ENCODE results near the gene EXOC4.

EXOC4 gene

DNA sequence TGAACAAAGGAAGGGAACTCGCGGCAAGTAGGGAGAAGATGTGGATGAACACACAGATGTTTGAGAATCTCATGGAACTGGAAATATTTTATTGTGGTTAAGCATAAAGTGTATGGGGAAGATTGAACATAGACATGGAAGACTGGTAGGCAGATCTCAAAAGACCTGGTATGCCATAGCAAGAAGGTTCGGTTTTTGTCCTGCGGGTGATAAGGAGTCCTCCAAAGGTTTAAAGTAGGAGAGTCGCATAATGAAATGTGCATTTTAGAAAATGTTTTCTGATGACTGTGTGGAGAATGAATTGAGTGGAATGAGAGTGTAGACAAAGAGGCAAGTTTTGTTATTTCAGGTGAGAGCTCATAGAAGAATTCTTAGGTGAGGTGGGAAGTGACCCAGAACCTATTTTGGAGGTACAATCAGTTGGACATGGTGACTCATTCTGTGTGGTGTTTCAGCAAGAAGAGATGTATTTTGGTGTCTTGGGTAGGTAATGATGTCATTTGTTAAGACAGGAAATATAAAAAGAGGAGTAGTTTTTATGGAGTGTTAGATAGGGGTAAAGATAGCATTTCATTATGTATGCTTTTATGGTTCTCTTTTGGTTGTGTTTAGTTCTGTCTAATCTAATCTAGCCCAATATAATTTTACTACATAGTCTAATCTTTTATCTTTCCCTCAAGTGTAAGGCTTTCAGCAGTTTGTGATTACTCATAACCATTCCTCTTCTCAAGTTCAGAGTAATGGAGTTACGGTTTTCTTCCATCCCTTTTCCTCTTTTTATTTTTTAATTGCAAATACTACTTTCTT, 239.2 kb downstream of the EXOC4 start:
- no peak for DNase-seq (ENCODE audit: low read depth)

DNA sequence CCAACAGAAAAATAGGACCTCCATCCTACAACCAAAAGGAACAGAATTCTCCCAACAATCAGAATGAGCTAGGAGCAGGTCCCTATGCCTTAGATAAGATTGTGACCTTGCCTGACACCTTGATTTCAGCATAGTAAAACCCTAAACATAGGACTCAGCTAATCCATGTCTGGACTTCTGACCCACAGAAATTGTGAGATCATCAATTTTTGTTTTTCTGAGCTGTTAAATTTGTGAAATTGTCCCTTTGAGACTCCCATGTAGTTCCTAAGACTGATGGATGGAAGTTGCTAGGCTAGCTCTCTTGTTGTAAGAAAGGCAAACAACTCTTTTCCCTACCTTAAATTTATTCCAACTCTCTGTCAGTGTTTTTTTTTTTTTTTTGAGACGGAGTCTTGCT, 244.2 kb downstream of the EXOC4 start:
- DNase-seq (ENCODE audit: low read depth) = no peak

DNA sequence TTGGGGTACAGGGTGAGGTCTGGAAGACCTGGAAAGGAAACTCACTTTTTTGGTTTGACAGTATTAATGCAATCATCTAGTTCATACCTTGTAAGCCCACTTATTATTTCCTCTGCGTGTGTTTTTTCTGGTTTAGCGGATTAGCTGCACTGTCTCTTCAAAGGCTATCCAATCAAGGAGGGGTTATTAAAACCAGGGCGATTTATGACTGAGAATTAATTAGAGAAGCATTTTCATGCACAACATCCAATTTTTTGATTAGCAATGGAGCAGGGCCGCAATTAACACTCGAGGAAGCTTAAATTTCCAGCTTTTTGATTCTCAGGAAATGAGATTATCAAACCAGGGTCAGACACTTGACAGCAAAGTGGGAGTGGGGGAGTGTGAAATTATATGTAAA, 248.9 kb downstream of the EXOC4 start:
- DNase-seq (ENCODE audit: low read depth) = no peak

DNA sequence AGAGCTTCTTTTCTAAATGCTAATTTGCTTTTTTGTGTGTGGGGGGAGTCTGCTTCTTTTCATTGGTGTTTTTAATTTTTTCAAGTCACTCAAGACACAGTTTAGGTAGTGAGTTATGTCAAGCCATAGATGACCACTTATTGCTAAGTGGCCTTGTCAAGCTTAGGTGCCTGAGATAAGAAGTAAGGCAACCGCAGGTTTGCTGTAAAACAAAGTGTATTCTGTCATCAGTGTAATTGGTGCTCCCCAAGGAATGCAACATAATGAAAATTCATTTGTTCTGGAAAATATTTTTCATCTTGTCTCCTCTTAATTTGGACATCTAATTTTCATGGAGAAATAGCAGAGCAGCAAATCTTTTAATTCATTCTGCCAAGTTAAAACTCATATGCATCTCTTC, 249.6 kb downstream of the EXOC4 start:
- no peak for DNase-seq (ENCODE audit: low read depth)

DNA sequence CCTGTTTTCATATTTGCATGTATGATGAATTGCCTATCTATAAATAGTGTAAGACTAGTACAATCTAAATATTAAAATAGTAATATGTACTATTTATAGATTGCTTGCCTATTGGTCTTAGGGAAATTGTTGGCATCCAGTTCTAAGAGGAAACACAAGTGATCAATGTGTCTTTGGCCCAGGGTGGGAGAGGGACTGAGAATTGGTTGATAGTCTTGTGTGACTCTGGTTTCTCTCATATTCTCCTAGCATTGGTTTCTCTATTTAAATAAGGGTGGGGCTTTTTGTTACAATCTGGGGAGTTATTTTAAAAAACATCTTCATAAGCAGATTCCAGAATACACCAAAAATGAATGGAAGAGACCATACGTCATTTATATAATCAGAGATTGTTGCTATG, 250.1 kb downstream of the EXOC4 start:
- DNase-seq (ENCODE audit: low read depth) = no peak

DNA sequence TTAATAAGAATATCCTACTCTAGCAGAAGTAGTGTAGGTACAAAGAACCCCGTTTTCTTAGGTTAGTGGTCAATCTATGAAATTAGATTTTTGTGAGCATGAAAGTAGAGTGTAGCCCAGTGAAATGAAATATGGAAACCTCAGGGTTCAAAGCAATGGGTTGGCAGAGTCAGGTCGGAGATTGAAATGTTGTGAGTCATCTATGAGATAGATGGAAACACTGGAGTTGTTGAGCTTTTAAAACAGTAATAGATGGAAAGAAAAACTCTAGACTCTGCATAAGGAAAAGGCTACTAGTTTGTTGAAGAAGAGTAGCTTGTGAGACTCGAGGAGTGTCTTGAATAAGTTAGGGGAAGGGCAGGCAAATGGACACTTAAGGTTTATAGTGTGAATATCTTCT, 251.9 kb downstream of the EXOC4 start:
- no peak for DNase-seq (ENCODE audit: low read depth)

DNA sequence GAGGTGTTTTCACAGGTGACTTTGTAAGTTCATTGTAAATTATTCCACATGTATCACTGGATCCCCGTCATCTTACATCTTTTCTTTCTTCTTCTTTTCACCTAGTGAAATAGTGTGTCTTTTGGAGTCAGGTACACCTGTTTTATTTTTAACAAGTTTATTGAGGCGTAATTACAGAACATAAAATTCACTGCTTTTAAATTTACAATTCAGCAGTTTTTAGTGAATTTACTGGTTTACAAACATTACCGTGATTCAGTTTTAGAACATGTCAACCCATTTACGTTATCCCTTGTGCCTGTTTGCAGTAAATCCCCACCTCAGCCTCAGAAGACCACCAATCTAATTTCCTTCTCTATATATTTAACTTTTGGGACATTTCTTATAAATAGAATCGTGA, 256.9 kb downstream of the EXOC4 start:
- DNase-seq (ENCODE audit: low read depth) = no peak

DNA sequence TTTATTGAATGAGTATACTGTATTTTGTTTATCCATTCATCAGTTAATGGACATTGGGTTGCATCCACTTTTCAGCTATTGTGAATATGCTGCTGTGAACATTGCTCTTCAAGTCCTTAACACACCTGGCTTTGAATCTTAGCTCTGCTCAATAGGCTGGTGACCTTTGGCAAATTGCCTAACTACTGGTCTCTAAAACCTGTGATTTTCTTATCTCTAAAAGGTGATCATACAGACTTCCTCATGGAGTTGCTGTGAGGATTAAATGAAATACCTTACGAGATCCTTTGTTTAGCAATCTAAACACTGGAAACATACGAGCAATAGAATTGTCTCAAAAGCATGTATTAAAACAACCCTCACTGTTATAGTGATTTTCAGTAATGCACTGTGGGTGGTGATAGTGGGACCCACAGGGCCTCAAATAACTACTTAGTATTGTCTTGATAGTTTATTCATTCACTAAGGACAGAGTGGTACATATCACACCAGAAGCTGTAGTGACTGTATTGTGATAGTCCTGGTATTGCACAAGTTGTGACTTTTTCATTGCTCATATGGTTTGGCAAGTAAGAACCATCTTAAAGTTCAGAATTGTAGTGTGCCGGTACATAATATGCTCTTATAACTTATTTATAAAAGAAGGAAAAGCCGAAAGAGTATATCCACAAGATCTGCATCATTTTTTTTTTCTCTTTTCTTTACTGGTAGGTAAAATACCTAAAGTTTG, 257.6 kb downstream of the EXOC4 start:
- no peak for DNase-seq (ENCODE audit: low read depth)

DNA sequence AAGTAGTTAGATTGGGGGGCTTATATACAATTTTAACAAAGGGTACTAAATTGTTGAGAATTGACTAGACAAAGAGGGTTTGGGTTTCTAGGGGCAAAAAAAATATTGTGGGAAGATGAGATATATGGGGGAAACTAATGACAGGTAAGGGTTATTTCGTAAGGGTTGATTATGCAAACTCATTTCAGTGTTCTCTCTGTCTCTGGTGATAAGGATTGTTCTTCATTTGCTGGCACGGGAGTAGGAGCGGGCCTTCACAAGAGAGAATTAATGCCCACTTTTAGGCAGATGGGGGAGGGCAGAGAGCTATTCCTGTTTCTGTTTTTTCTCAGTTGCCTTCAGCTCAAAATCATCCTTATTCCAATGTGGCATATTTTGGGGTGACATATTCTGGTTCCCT, 258.4 kb downstream of the EXOC4 start:
- no peak for DNase-seq (ENCODE audit: low read depth)

DNA sequence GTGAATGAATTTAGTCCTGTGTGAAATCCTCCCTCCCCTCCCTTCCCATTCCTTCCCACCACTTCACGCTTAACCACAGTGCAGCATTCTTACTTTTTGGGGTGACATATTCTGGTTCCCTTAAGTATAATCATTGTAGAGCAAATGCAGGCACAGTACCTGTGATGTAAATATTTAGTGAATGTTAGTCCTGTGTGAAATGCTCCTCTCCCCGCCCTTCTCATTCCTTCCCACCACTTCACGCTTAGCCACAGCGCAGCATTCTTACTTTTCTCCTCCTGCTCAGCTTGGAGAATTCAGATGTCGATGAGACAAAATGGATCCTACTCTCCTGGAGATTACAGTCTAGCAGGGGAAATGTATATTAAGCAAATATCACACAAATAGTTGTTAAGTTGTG, 258.8 kb downstream of the EXOC4 start:
- no peak for DNase-seq (ENCODE audit: low read depth)

DNA sequence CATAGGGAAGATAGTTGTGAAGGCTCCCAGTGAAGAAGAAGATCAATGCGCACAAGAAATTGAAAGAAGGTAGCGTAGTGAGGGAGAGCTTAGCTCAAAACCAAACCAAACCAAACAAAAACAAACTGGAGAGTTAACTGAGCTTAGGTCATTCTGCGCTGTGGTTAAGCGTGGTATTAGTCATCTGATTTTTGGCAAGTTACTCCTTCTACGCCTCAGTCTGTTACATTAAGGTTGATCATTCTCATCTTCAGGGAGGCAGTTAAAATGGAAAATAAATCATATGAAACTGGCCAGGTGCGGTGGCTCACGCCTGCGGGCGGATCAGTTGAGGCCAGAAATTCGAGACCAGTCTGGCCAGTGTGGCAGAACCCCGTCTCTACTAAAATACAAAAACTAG, 259.7 kb downstream of the EXOC4 start:
- no peak for DNase-seq (ENCODE audit: low read depth)

DNA sequence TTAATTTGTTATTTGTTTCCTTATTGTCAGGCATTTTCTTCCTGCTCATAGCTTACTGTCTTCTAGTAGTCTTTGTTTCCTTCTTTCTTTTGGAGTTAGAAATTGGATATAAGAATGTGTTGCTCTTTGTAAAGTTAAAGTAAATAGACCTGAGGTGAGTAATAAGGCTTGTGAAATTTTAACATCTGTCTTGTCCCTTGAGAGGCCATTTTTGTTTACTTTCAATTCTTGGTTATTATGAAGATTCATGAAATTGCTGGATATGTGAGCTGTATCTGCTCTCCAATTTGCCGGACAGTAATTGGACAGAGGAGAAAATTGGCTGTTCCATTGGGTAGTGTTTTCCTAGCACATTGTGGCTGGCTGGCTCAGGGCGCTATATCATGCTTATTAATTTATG, 260.7 kb downstream of the EXOC4 start:
- DNase-seq (ENCODE audit: low read depth) = no peak

DNA sequence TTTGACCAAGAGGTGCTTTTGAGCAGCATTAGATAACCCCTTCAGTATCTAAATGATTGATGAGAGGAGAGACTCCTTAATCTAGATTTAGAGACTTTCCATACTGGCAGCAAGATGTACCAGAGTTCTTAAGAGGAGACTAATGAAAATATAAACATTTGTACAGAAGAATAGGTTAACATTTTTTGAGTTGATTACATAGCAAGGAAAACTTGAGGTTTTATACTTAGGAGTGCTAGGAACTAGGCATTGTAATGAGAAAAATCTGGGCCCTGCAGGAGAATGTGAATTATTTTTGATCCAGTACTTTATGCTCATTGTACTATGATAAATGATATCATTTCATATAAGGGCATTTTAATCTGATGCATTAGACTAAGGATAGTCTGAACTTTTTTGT, 261.7 kb downstream of the EXOC4 start:
- DNase-seq (ENCODE audit: low read depth) = no peak

DNA sequence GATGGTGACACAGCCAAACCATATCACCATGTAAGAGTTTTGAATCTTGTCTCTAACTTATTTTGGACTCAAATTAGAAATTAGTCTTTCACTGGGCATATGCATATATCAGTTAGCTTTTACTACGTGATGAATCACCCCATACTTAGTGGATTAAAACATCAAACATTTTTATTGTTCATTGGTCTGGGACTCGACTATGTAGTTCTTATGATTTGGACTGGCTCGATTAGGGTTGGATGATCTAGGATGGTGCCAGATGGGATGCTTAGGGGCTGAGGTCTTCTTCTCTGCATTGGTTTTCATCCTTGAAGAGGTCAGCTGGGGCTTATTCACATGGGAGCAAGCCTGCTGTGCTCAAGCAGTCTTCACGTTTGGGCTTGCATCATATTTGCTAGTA, 264.9 kb downstream of the EXOC4 start:
- DNase-seq (ENCODE audit: low read depth) = no peak

DNA sequence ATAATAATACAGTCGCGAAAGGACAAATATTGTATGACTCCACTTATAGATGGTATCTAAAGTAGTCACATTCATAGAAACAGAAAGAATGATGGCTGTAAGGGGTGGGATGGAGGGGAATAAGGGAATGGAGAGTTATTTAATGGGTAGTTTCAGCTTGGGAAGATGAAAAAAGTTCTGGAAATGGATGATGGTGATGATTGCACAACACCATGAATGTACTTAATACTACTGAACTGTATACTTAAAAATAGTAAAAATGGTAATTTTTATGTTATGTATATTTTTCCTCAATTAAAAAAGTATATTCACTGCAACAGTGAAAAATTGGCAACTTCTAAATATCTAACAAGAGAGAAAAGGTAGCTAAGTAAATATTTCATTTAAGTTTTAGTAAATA, 265.8 kb downstream of the EXOC4 start:
- DNase-seq (ENCODE audit: low read depth) = no peak

DNA sequence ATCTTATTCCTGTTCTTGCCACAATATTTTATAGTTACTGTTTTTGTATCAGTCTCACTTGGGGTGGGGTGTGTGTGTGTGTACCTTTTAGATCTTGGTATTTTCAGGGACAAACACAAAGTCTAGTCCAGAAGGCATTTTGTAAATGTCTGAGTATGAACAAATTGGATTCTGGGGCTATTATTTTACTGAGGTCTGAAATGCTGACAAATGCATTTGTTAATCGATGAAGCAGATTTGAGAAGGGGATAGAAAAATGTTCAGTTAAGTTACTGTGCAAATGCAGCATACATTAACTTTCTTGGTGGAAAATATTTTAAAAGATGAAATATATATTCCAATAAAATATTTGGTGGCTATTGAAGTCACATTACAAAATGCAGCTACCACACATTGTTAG, 267.4 kb downstream of the EXOC4 start:
- DNase-seq (ENCODE audit: low read depth) = no peak

DNA sequence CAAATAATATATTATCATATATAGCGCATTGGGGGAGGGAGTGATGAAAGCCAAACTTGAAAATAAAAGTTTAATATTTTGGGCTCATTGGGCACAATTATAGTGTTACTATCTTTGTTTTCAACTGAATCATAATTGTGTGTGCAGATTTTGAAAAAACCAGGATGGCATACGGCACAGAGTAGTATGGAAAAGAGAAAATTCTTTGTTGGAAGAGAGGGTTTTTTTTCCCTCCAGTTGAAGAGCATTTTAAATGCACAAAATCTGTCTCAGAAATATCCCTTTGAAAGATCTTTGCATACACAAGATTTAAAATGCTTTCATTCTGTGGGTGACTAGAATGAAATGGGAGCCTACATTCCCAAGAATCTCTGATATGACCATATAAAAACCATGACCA, 269.6 kb downstream of the EXOC4 start:
- DNase-seq (ENCODE audit: low read depth) = no peak

DNA sequence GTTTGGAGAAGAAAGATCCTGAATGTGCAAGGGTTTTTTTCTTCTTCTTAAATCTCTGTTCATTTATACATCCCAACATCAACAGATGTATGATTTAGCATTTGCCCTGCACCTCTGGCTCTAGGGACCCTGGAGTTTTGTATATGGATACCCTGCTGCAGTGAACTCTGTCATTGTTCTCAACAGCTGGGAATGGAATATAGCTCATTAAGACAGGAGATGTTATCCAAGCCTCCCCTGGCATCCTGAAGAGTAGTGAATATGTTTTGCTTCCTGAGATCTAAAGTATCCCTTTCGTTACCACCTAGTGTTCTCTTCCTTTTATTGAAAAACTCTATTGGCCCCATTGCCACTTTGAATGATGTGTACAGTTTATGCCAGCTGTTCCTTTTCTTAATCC, 275.9 kb downstream of the EXOC4 start:
- DNase-seq (ENCODE audit: low read depth) = no peak

DNA sequence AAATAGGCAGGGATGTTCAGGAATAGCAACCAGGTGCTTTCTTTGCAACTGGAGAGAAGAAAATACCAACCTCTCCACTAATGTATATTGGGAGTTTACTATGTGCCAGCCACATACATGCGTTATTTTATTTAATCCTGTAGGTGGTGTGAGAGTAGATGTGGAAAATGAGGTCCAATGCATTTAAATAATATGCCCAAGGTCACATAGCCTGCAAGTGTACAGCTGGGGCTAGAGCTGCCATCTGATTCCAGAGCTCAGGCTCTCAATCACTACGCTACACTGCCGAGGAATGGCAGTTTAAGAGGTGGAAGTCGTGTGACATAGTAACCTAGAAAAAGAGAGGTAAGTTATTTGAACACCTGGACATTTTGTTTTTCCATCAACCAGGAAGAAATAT, 277.0 kb downstream of the EXOC4 start:
- DNase-seq (ENCODE audit: low read depth) = no peak

DNA sequence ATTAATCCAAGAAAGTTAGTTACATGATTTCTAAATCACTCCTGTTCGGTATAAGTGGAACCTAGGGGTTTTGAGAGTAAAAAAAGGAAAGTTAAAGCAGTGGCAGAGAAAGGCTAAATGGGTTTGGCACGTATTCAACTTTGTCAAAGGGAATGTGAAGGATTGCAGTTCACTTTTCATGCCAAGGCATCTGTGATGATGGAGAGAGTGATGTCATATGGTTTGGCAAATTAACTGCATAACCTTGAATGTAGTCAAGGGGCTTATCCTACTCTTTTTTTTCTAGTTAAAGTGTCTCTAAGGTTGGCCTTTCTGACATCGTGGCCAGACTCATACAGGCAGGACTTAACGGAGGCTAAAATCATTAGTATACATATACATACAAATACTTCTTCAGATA, 277.8 kb downstream of the EXOC4 start:
- DNase-seq (ENCODE audit: low read depth) = no peak

DNA sequence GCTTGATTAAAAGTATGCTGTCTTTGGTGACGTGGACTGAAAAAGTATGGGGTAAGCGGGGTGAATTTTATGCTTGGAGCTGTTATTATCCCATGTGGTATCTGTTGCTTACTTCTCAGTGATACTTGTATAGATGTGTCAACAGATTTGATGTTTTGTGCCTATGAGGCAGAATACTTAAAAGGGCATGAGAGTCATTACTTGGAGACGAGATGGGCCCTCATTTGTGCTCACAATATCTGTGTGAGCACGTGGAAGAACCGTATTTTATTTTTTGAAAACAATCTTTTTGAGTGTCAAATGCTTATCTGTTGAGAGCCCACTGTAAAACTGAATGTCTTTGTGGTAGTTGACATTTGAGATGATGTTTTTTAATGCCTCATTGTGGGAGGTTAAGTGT, 281.9 kb downstream of the EXOC4 start:
- no peak for DNase-seq (ENCODE audit: low read depth)

DNA sequence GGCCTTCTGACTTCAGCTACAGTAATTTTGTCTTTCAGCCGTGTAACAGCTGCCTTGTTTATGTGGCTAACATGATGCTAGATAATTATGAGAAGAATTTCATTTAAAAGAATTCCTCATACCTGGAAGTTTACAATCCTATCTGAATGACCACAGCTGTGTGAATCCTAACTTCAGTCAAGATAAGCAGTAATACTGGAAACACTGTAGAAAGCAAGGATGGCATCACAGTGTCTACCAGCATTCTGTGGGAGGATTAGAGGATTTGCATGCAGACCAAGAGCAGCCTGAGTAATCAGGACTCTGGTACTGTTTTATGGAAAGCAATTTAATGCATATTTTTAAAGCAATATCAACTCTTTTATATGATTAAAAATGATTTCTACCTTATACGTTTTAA, 282.4 kb downstream of the EXOC4 start:
- no peak for DNase-seq (ENCODE audit: low read depth)

DNA sequence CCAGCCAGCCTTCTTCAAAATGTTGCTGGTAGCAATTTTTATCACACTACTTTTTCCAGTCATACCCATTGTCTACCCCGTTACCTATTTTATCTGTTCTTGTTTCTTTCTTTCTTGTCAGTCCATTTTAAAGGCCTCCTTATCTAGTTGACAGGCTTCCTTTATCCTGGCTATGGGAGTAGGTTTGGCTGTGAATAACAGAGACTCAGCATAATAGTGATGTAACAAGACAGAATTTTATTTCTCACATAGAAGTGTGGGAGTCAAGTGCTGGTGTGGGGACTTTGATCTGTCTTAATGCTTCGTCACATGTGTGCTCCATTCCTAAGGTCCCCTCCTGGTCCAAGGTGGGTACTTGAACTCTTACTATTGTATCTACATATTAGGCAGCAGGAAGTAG, 283.6 kb downstream of the EXOC4 start:
- no peak for DNase-seq (ENCODE audit: low read depth)

DNA sequence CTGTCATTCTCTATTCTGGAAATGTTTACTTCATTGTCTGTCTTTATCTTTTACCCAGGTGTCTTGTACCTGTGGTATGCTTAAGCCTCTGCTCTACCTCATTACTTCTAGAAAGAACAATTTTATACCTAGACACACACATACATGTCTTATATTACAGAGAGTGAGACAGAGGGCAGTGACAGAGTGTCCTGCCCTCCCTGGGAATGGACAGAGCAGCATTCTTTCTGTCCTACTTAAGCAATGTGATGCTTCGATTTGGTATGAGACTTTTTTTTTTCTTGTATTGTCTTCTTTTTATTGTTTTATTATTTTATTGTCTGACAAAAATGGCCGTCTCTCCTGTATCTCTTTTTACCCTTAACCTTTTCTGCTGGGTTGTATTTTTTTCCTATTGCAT, 286.1 kb downstream of the EXOC4 start:
- DNase-seq (ENCODE audit: low read depth) = no peak
